Stomach (tissue), 9 donors: ENCODE measurements around the gene MTNR1A. TPM values are rescaled to one million over a fixed set of nuclear protein-coding genes. Genes with fewer than 3 reads are reported as not detected.

Experiments used
- DNase-seq, 2 donors: peaks; one replicate each; pipeline versions ENCODE4 v3.0.0 to v3.0.0-alpha.2; 2013 to 2019
- H3K27ac ChIP-seq, 5 donors: fragments of 200-600 bp in 4 of 5; sonication (generic) in 4 of 5; one replicate each; pipeline ENCODE4 v1.5.1; 2013 to 2019; ENCODE audit warnings: mild to moderate bottlenecking in 1 of 5, moderate library complexity in 1 of 5
- H3K27me3 ChIP-seq, 3 donors: fragments of 200-600 bp; sonication (generic); one replicate each; pipeline ENCODE4 v1.5.1; 2017 to 2019; ENCODE audit warnings: mixed run types in 1 of 3
- H3K36me3 ChIP-seq, 4 donors: fragments of 200-600 bp; sonication (generic); 1 replicate in 3 of 4; 2 replicates in 1 of 4; pipeline ENCODE4 v1.5.1; 2016 to 2019
- H3K4me1 ChIP-seq, 4 donors: fragments of 200-600 bp; sonication (generic); one replicate each; pipeline ENCODE4 v1.5.1; 2016 to 2019
- H3K4me3 ChIP-seq, 4 donors: fragments of 200-600 bp; sonication (generic) in 3 of 4; one replicate each; pipeline ENCODE4 v1.5.1; 2016 to 2019; ENCODE audit warnings: mild to moderate bottlenecking in 1 of 4
- H3K9me3 ChIP-seq, 4 donors: fragments of 200-600 bp; sonication (generic); one replicate each; pipeline ENCODE4 v1.5.1; 2016 to 2019
- CTCF ChIP-seq, 7 experiments: fragments of 450-650 bp in 4 of 7; fragments of 200-600 bp in 3 of 7; sonication (generic) in 3 of 7; IDR thresholded peaks; one replicate each; pipeline ENCODE4 v1.5.1; 2016 to 2019; ENCODE audit warnings: antibody characterized with exemption in 7 of 7, control low read depth in 2 of 7, mild to moderate bottlenecking in 1 of 7
- EP300 ChIP-seq: sonication (generic); formaldehyde crosslinking; IDR thresholded peaks from one replicate; pipeline ENCODE4 v1.6.1; 2017; ENCODE audit warnings: antibody characterized with exemption
- POLR2A ChIP-seq, 4 donors: fragments of 450-650 bp; IDR thresholded peaks; one replicate each; pipeline ENCODE4 v1.6.1; 2016; ENCODE audit warnings: antibody characterized with exemption in 4 of 4, control low read depth in 2 of 4, mild to moderate bottlenecking in 1 of 4, moderate library complexity in 1 of 4
- POLR2AphosphoS5 ChIP-seq, 3 donors: sonication (generic); formaldehyde crosslinking; IDR thresholded peaks; one replicate each; pipeline ENCODE4 v1.6.1; 2016; ENCODE audit warnings: antibody characterized with exemption in 3 of 3
- WGBS, 5 donors: extraction: QIAGEN DNeasy Blood & Tissue Kit in 3 of 5; methylation state at CpG; one replicate each; pipeline versions ENCODE4 v1.1.5 to v1.1.7; 2013 to 2018; 5-methylcytosine and 5-hydroxymethylcytosine counted together
- intact Hi-C: fragments of 100-400 bp; cut with DNase I; formaldehyde crosslinking; loops from one replicate; pipeline ENCODE4 v1.15.1; 2023; ENCODE audit warnings: low total_unique reads
- polyA plus RNA-seq, 3 donors: library from polyadenylated mRNA; stranded (reverse); fragments of 200-250 nt; gene quantifications; one replicate each; pipeline ENCODE4 v1.2.3, GENCODE V29; 2013
- total RNA-seq, 5 donors: library from RNA; depleted of rRNA; stranded (reverse); fragments of >200 nt; gene quantifications; one replicate each; pipeline versions ENCODE4 v1.1.0 to v1.2.3, GENCODE V29; 2014 to 2016
- donor health status: healthy with polysubstance abuse.
- donor health status: Bipolar disorder and iron deficiency.
- donor health status: healthy.

MTNR1A gene
- total and polyA plus RNA-seq, 8 donors: 0.55 TPM; not detected in 7

- no peak for DNase-seq
- Histone ChIP-seq H3K27ac (no peak overlapping the region), H3K27me3 (peaks cover 0 to 11% (median 0%) of the 10 kb centered on the region in 3 donors), H3K4me1 (no peaks in the 10 kb centered on the region), H3K4me3 (no peak overlapping the region), H3K36me3 (no peaks in the 10 kb centered on the region), H3K9me3 (peaks cover 0 to 5% (median 2%) of the 10 kb centered on the region in 4 donors)
- intact Hi-C loops: no loop called here
- TF ChIP-seq CTCF (IDR thresholded peaks at IDR 0.05) (no peak), POLR2A (IDR thresholded peaks at IDR 0.05) (no peak), EP300 (no peak), POLR2AphosphoS5 (IDR thresholded peaks at IDR 0.05) (no peak)
- 81 to 90% (median 86%) methylated on average over 1 of the region's 1 CpG for whole genome bisulfite sequencing, 5 donors
These were observed 6.4 kb upstream of the MTNR1A start for GRCh38 chr4:186561748-186562147.

- TF ChIP-seq POLR2AphosphoS5 (IDR thresholded peaks at IDR 0.05) (no peak), POLR2A (IDR thresholded peaks at IDR 0.05) (no peak), CTCF (IDR thresholded peaks at IDR 0.05) (no peak), EP300 (no peak)
- intact Hi-C loops: no loop called here
- Histone ChIP-seq H3K36me3 (no peaks in the 10 kb centered on the region), H3K27me3 (peaks cover 0 to 22% (median 3%) of the 10 kb centered on the region in 3 donors), H3K9me3 (peaks cover 0 to 5% (median 2%) of the 10 kb centered on the region in 4 donors), H3K4me3 (no peak overlapping the region), H3K27ac (no peak overlapping the region), H3K4me1 (peaks cover 0 to under 1% (median under 1%) of the 10 kb centered on the region in 4 donors)
- no peak for DNase-seq
- 89 to 97% (median 96%) methylated on average over 3 of the region's 3 CpGs for WGBS, 5 donors
These were observed 5.3 kb upstream of the MTNR1A start for GRCh38 chr4:186560647-186561046.

- no peak for TF ChIP-seq CTCF (IDR thresholded peaks at IDR 0.05)
- no peak for TF ChIP-seq EP300
- TF ChIP-seq POLR2A (IDR thresholded peaks at IDR 0.05): no peak
- no peak for TF ChIP-seq POLR2AphosphoS5 (IDR thresholded peaks at IDR 0.05)
- 73 to 83% (median 77%) methylated on average over 3 of the region's 3 CpGs for WGBS, 5 donors
- Histone ChIP-seq H3K9me3 (peaks cover 0 to 5% (median 2%) of the 10 kb centered on the region in 4 donors), H3K27ac (no peak overlapping the region), H3K4me1 (peaks cover 12 to 19% (median 16%) of the 10 kb centered on the region in 4 donors), H3K4me3 (no peak overlapping the region), H3K27me3 (peaks cover 0 to 47% (median 19%) of the 10 kb centered on the region in 3 donors), H3K36me3 (no peaks in the 10 kb centered on the region)
- intact Hi-C loops: no loop called here
- DNase-seq: no peak
These were observed 2.1 kb upstream of the MTNR1A start for GRCh38 chr4:186557486-186557885.

GRCh38 chr4:186557061-186557460 lies 1.7 kb upstream of the MTNR1A start:
- no peaks in the 10 kb centered on the region for H3K36me3 ChIP-seq
- DNase-seq: no peak
- TF ChIP-seq CTCF (IDR thresholded peaks at IDR 0.05): no peak
- no peak for TF ChIP-seq POLR2A (IDR thresholded peaks at IDR 0.05)
- TF ChIP-seq EP300: no peak
- no peak for TF ChIP-seq POLR2AphosphoS5 (IDR thresholded peaks at IDR 0.05)
- peaks cover 12 to 19% (median 16%) of the 10 kb centered on the region in 4 donors for H3K4me1 ChIP-seq
- intact Hi-C loops: no loop called here
- peaks cover 0 to 5% (median 2%) of the 10 kb centered on the region in 4 donors for H3K9me3 ChIP-seq
- peaks cover 0 to 52% (median 19%) of the 10 kb centered on the region in 3 donors for H3K27me3 ChIP-seq
- no peak overlapping the region for H3K27ac ChIP-seq
- no peak overlapping the region for H3K4me3 ChIP-seq
- WGBS, 5 donors: 47 to 70% (median 62%) methylated on average over 7 of the region's 7 CpGs
